Natural killer cell (primary cell): Measurements from ENCODE around the gene AUTS2. TPM values are rescaled to one million over a fixed set of nuclear protein-coding genes. Genes with fewer than 3 reads are reported as not detected.

Experiments
- ATAC-seq, 3 donors: fragments of 150-1000 bp in 2 of 3; fragments of 200-7000 bp in 1 of 3; cut with Tn5 transposase; 1 replicate in 1 of 3; 2 replicates in 2 of 3; pipeline ENCODE4 v1.10.0; 2021; ENCODE audit warnings: mild to moderate bottlenecking in 2 of 3, moderate library complexity in 2 of 3
- DNase-seq, 2 donors: peaks; one replicate each; pipeline versions ENCODE4 v3.0.0 to v3.0.0-alpha.2; 2013 to 2021; ENCODE audit warnings: mixed read lengths in 1 of 2
- H3K27ac ChIP-seq: one replicate; pipeline ENCODE4 v1.5.1; 2013; ENCODE audit warnings: mild to moderate bottlenecking, low read length
- H3K27me3 ChIP-seq: one replicate; pipeline ENCODE4 v1.6.1; 2013; ENCODE audit warnings: low read length; ENCODE audit not compliant: control insufficient read depth, insufficient read depth
- H3K36me3 ChIP-seq: one replicate; pipeline ENCODE4 v1.6.1; 2013; ENCODE audit warnings: low read length; ENCODE audit not compliant: control insufficient read depth, insufficient read depth
- H3K4me1 ChIP-seq: one replicate; pipeline ENCODE4 v1.6.1; 2013; ENCODE audit warnings: low read length; ENCODE audit not compliant: control insufficient read depth, insufficient read depth
- H3K4me3 ChIP-seq: one replicate; pipeline ENCODE4 v1.5.1; 2013; ENCODE audit warnings: low read length
- H3K9me3 ChIP-seq: one replicate; pipeline ENCODE4 v1.6.1; 2013; ENCODE audit warnings: low read length; ENCODE audit not compliant: control insufficient read depth, insufficient read depth
- H3K27ac Mint-ChIP-seq, 2 donors: one replicate each; pipeline ENCODE4 v1.8.0; 2022; ENCODE audit warnings: mild to moderate bottlenecking in 2 of 2, mixed read lengths in 2 of 2, moderate library complexity in 1 of 2
- H3K27me3 Mint-ChIP-seq, 2 donors: one replicate each; pipeline ENCODE4 v1.8.0; 2022; ENCODE audit warnings: low read depth in 2 of 2, mixed read lengths in 2 of 2
- H3K36me3 Mint-ChIP-seq: one replicate; pipeline ENCODE4 v1.8.0; 2022; ENCODE audit warnings: mixed read lengths
- H3K4me1 Mint-ChIP-seq, 2 donors: one replicate each; pipeline ENCODE4 v1.8.0; 2022; ENCODE audit warnings: mixed read lengths in 2 of 2
- H3K4me3 Mint-ChIP-seq: one replicate; pipeline ENCODE4 v1.8.0; 2022; ENCODE audit warnings: mild to moderate bottlenecking, moderate library complexity, mixed read lengths
- H3K9me3 Mint-ChIP-seq, 2 donors: one replicate each; pipeline ENCODE4 v1.8.0; 2022; ENCODE audit warnings: mixed read lengths in 2 of 2
- WGBS: methylation state at CpG from one replicate; pipeline ENCODE4 v1.1.7; 2013; ENCODE audit warnings: missing lambda C conversion rate; ENCODE audit not compliant: insufficient coverage; 5-methylcytosine and 5-hydroxymethylcytosine counted together
- intact Hi-C: fragments of 100-400 bp; cut with micrococcal nuclease; formaldehyde crosslinking; loops from one replicate; pipeline ENCODE4 v1.14.2; 2022
- total RNA-seq, 4 donors: library from RNA; stranded (reverse); fragments of 120-200 nt in 1 of 4; gene quantifications; one replicate each; pipeline versions ENCODE4 v1.2.3 to v1.2.4, GENCODE V29; 2013 to 2022
- TF ChIP-seq, protein P1 (sequence below): fragments of 200-600 bp; IDR thresholded peaks from one replicate; pipeline ENCODE4 v1.8.0; 2022; ENCODE audit warnings: antibody characterized with exemption

Gene AUTS2
- total RNA-seq, 3 donors from 2014 or later (not counting 1 experiment from before 2014, with no cell fraction given): 147 to 197 (median 155) TPM

DNA sequence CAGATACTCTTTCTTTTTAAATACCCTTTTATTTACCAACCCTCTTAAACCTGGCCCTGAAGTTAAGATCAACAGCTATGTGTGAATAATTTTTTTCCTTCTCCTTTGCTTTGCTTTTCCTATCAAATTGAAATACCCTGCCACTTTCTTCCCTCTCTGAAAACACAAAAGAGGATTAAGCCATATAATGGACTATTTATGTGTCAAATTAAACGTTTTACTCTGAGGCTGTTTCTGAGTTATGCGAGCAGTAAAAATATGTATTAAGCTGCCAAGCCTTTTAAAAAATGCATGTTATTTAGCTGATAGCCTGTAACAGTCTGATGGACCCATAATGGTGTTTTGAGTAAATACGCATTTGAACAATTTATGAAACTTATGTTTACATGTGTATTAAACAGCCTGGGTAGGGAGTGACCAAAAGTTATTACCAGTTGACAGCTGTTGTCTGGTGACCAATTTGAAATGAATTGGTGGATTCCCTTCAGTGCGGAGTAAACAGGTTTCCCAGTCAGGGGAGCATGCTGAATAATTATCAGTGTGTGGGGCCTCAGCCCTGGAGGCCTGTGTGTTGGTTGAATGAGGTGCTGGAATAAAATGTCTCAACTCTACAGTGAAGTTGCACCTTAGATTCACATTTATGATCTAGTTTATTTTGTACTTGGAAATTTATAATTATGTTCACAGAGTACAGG, 89.6 kb downstream of the AUTS2 start:
- no peak overlapping the region for H3K27ac ChIP-seq
- no peaks in the 10 kb centered on the region for H3K36me3 ChIP-seq
- TF ChIP-seq, protein P1, sequence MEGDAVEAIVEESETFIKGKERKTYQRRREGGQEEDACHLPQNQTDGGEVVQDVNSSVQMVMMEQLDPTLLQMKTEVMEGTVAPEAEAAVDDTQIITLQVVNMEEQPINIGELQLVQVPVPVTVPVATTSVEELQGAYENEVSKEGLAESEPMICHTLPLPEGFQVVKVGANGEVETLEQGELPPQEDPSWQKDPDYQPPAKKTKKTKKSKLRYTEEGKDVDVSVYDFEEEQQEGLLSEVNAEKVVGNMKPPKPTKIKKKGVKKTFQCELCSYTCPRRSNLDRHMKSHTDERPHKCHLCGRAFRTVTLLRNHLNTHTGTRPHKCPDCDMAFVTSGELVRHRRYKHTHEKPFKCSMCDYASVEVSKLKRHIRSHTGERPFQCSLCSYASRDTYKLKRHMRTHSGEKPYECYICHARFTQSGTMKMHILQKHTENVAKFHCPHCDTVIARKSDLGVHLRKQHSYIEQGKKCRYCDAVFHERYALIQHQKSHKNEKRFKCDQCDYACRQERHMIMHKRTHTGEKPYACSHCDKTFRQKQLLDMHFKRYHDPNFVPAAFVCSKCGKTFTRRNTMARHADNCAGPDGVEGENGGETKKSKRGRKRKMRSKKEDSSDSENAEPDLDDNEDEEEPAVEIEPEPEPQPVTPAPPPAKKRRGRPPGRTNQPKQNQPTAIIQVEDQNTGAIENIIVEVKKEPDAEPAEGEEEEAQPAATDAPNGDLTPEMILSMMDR: no peak
- H3K27me3 ChIP-seq: no peaks in the 10 kb centered on the region
- Mint-ChIP-seq H3K27me3 (no peaks in the 10 kb centered on the region), H3K4me1 (peaks cover 20 to 24% of the 10 kb centered on the region in 2 donors), H3K4me3 (no peak overlapping the region), H3K9me3 (no peaks in the 10 kb centered on the region), H3K27ac (no peak overlapping the region), H3K36me3 (no peaks in the 10 kb centered on the region)
- no peak overlapping the region for H3K4me3 ChIP-seq
- WGBS: 96% methylated on average over 4 of the region's 4 CpGs
- ATAC-seq: no peak
- H3K9me3 ChIP-seq: no peaks in the 10 kb centered on the region
- intact Hi-C loops: no loop called here
- no peak for DNase-seq
- peaks cover 7% of the 10 kb centered on the region for H3K4me1 ChIP-seq

GRCh38 chr7:69690329-69690728, 92.1 kb downstream of the AUTS2 start:
- Mint-ChIP-seq H3K27me3 (no peaks in the 10 kb centered on the region), H3K27ac (no peak overlapping the region), H3K9me3 (no peaks in the 10 kb centered on the region), H3K36me3 (no peaks in the 10 kb centered on the region), H3K4me1 (peaks cover 8 to 11% of the 10 kb centered on the region in 2 donors), H3K4me3 (no peak overlapping the region)
- Histone ChIP-seq H3K27me3 (no peaks in the 10 kb centered on the region), H3K27ac (no peak overlapping the region), H3K9me3 (no peaks in the 10 kb centered on the region), H3K4me3 (no peak overlapping the region), H3K4me1 (peaks cover 3% of the 10 kb centered on the region), H3K36me3 (no peaks in the 10 kb centered on the region)
- ATAC-seq (no peak), DNase-seq (no peak)
- TF ChIP-seq, protein P1: no peak
- intact Hi-C loops: no loop called here
- 99% methylated on average over 6 of the region's 6 CpGs for WGBS

GRCh38 chr7:69691327-69691726, 93.1 kb downstream of the AUTS2 start:
- H3K27me3 Mint-ChIP-seq: no peaks in the 10 kb centered on the region
- H3K4me3 ChIP-seq: no peak overlapping the region
- H3K4me3 Mint-ChIP-seq: no peak overlapping the region
- H3K9me3 Mint-ChIP-seq: no peaks in the 10 kb centered on the region
- intact Hi-C loops: no loop called here
- no peak overlapping the region for H3K27ac Mint-ChIP-seq
- no peak for DNase-seq
- TF ChIP-seq, protein P1: no peak
- WGBS: 92% methylated on average over 6 of the region's 6 CpGs
- H3K36me3 Mint-ChIP-seq: no peaks in the 10 kb centered on the region
- no peaks in the 10 kb centered on the region for H3K27me3 ChIP-seq
- H3K27ac ChIP-seq: no peak overlapping the region
- H3K4me1 Mint-ChIP-seq: peaks cover 8 to 11% of the 10 kb centered on the region in 2 donors
- peaks cover 5% of the 10 kb centered on the region for H3K4me1 ChIP-seq
- no peaks in the 10 kb centered on the region for H3K36me3 ChIP-seq
- no peak for ATAC-seq
- no peaks in the 10 kb centered on the region for H3K9me3 ChIP-seq

DNA sequence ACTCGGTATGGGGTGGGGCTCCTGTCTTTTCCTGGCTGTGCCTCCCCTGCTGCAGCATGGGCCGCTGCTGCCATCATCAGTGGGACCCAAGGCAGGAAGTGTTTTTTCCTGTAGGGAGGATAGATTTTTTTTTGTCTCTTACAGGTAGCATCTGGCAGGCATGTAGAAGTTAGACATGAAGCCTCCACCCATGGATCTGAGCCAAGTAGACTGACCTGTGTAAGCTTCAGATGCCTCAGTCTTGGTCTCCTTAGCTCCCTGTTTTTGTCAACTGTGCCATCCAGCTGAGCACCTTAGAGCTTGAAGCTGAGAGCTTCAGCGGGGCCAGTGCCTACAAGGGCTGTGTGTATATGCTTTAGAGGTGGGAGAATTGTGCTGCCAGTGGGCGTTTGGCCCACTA, 93.5 kb downstream of the AUTS2 start:
- Mint-ChIP-seq H3K4me3 (no peak overlapping the region), H3K4me1 (peaks cover 12 to 15% of the 10 kb centered on the region in 2 donors), H3K27me3 (no peaks in the 10 kb centered on the region), H3K9me3 (no peaks in the 10 kb centered on the region), H3K27ac (no peak overlapping the region), H3K36me3 (no peaks in the 10 kb centered on the region)
- H3K36me3 ChIP-seq: no peaks in the 10 kb centered on the region
- TF ChIP-seq, protein P1: no peak
- no peak for ATAC-seq
- 59% methylated on average over 3 of the region's 4 CpGs for WGBS
- no peaks in the 10 kb centered on the region for H3K9me3 ChIP-seq
- no peak overlapping the region for H3K4me3 ChIP-seq
- H3K27me3 ChIP-seq: no peaks in the 10 kb centered on the region
- no peak overlapping the region for H3K27ac ChIP-seq
- DNase-seq: no peak
- H3K4me1 ChIP-seq: peaks cover 7% of the 10 kb centered on the region
- intact Hi-C loops: no loop called here
